Heart left ventricle (tissue), 13 donors: ENCODE measurements around the gene AMBP.

Experiments
- POLR2A ChIP-seq, 2 donors: fragments of 450-650 bp; IDR thresholded peaks; one replicate each; pipeline ENCODE4 v1.6.1; 2017; ENCODE audit warnings: antibody characterized with exemption in 2 of 2, mild to moderate bottlenecking in 2 of 2, moderate library complexity in 2 of 2
- TF ChIP-seq, protein P1 (sequence below), 12 donors: fragments of 200-600 bp; sonication (generic) in 4 of 12; IDR thresholded peaks; one replicate each; pipeline versions ENCODE4 v1.5.0 to v1.8.0; 2018 to 2022; ENCODE audit warnings: antibody characterized with exemption in 12 of 12, mild to moderate bottlenecking in 5 of 12
- donor health status: ischemic (EF 13 %, LVEDD 7.1; RV severe dilation, severe dysfunction).
- donor health status: DM: no; HTN: yes; CAD: no.
- donor health status: DM: no; HTN: no; CAD: no.
- donor health status: ischemic (EF 25% LVEDD 6.9; RV normal size, moderate dysfunction).
- donor health status: ischemic (EF 25% LVEDD 5.7; RV mildly dilated, moderate dysfunction).
- donor health status: ischemic (EF 35%, LVEDD 5.7; RV mildly dilated, moderate dysfunction).
- donor health status: nonischemic (EF 11% LVEDD 7.7; RV severe dilation, severe dysfunction).
- donor health status: DM: yes; HTN: yes; CAD: no.
- donor health status: PGD.
- donor health status: ischemic (EF 29% LVEDD 5.4; RV normal size, mild dysfunction).
- donor health status: nonischemic (EF 23%, LVEDD 6.1; RV moderate dilation, normal function).

DNA sequence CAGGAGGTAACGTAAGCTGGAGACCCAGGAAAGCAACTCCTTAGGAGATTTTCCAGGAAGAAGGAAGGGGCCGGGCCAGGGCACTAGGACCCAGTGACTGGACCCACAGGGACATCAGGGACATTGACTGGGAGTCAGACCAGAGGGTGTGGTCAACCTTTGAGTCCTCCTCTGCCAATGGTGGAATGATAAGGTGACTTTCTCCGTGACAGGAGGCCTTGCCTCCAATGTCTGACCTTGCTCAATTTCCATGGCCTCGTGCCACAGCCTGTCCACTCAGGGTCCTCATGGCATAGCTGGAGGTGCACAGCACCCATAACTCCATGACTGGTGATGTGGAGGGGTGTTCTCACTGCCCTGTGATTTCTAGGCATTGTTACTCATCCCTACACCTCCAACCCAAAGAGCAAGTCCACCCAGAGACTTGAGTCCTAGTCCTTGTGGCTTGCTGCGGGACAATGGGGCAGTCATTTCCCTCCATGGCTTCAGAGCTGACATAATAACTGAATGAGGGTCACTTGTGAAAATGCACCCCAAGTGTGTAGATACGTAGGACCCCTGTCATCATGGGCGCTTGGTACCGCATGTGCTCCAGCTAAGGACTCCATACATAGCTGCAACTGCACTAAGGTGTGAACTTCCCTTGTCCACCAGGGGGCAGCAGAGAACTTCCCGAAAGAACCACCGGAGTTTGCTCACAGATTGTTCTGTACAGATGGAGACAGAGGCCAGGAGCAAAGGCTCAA lies 4.1 kb upstream of the AMBP start:
- no peak for TF ChIP-seq POLR2A (IDR thresholded peaks at IDR 0.05)
- TF ChIP-seq, protein P1, sequence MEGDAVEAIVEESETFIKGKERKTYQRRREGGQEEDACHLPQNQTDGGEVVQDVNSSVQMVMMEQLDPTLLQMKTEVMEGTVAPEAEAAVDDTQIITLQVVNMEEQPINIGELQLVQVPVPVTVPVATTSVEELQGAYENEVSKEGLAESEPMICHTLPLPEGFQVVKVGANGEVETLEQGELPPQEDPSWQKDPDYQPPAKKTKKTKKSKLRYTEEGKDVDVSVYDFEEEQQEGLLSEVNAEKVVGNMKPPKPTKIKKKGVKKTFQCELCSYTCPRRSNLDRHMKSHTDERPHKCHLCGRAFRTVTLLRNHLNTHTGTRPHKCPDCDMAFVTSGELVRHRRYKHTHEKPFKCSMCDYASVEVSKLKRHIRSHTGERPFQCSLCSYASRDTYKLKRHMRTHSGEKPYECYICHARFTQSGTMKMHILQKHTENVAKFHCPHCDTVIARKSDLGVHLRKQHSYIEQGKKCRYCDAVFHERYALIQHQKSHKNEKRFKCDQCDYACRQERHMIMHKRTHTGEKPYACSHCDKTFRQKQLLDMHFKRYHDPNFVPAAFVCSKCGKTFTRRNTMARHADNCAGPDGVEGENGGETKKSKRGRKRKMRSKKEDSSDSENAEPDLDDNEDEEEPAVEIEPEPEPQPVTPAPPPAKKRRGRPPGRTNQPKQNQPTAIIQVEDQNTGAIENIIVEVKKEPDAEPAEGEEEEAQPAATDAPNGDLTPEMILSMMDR (IDR thresholded peaks at IDR 0.05): peak; percentile 83 to 95 (median 90)
